Measurements from ENCODE around the gene ERP44. TPM values are rescaled to one million over a fixed set of nuclear protein-coding genes. Genes with fewer than 3 reads are reported as not detected.
"Not testable (repeated sequence)": the region's sequence is repeated elsewhere in the genome, so short reads cannot be mapped to it uniquely, and the experiment has no call there.

Gene ERP44
- total RNA-seq (2014; rRNA removed; shearing (Covaris generic); ENCODE audit: low replicate concordance) = 10.3 and 20.9 TPM in 2 replicates

DNA sequence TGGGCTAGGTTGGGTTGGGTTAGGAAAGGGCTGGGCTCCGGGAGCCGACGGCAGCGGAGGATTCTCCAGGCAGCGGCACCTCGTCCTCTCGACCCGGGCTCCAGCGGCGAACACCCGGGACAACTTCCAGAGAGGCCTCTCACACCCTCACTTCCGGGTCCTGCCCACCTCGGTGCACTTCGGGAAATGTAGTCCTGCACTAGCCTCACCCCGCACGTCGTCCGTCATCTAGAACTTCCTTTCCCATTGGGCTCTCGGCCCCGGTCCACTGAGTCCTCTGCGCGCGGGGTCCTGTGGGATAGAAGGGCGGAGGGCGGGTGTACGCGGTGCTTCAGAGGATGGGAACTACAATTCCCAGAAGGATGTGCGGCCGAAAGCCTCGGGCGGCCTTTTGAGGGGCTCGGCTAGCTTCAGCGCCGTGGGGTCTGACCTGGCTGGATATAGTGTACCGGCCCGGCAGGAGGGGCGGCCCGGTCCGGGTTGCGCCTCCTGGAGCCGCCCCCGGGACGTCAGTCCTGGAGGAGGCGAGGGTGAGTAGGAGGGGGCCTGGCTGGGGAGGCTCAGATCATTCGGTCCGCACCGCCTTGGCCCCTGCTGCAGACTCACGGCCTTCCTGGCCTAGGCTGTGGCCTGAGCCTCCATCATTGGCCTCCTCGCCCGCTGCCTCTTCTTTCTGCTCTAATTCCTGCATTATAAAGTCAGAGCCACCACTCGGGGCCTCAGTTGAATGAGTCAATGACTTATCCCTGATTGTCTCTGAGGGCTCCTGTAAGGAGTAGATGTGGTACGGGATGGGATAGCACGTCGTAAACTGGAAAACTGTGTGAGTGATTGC, at the start of gene ERP44, which contains the start of gene INVS:
ERP44 (minus strand) TSS at position 114 of the 835 bp plus-strand sequence. CDS start 160 bp downstream, outside the sequence.
INVS (plus strand) TSS at position 357 of the 835 bp plus-strand sequence. CDS start 5,279 bp downstream, outside the sequence.
- peaks cover 69% of the 10 kb centered on the region for H3K79me2 ChIP-seq (ENCODE audit: low read length)
- H4K20me1 ChIP-seq (ENCODE audit: insufficient read depth, low read depth, low read length) = peaks cover 31% of the 10 kb centered on the region
- peak within 1 kb of the TSS; percentile 93 for H3K4me3 ChIP-seq (ENCODE audit: low read length)
- H3K27me3 ChIP-seq (ENCODE audit: low read length) = no peaks in the 10 kb centered on the region
- peaks cover 9% of the 10 kb centered on the region for H3K36me3 ChIP-seq (ENCODE audit: insufficient read depth, low read length)
- H3K9me3 ChIP-seq (ENCODE audit: low read length) = no peaks in the 10 kb centered on the region
- DNase-seq = peak; percentile 100
- H3K4me1 ChIP-seq (ENCODE audit: low read length) = peaks cover 34% of the 10 kb centered on the region
- peak within 1 kb of the TSS; percentile 94 for H3K9ac ChIP-seq (ENCODE audit: low read length)
- no peaks in the 10 kb centered on the region for H3K9me2 ChIP-seq (replicated peaks; ENCODE audit: insufficient read depth, low read length)
- H3K4me2 ChIP-seq (ENCODE audit: low read depth, low read length, poor library complexity, severe bottlenecking) = peak within 1 kb of the TSS; percentile 99
- peak within 1 kb of the TSS; percentile 56 for H3K27ac ChIP-seq (ENCODE audit: low read length)
- peak within 1 kb of the TSS; percentile 79 for H2AFZ ChIP-seq (ENCODE audit: low read length)

DNA sequence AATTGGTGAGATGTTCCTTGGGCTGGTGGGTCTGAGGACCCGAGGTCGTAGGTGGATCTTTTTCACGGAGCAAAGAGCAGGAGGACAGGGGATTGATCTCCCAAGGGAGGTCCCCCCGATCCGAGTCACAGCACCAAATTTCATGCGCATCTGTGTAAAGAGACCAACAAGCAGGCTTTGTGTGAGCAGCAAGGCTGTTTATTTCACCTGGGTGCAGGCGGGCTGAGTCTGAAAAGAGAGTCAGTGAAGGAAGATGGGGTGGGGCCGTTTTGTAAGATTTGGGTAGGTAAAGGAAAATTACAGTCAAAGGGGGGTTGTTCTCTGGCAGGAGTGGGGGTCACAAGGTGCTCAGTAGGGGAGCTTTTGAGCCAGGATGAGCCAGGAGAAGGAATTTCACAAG, 47.2 kb upstream of the ERP44 start:
- not testable (repeated sequence) for H3K4me3 ChIP-seq (ENCODE audit: low read length); H3K27me3 ChIP-seq (ENCODE audit: low read length); H3K4me1 ChIP-seq (ENCODE audit: low read length); DNase-seq; H4K20me1 ChIP-seq (ENCODE audit: insufficient read depth, low read depth, low read length); H3K27ac ChIP-seq (ENCODE audit: low read length); H3K9me3 ChIP-seq (ENCODE audit: low read length); H3K9ac ChIP-seq (ENCODE audit: low read length); H3K4me2 ChIP-seq (ENCODE audit: low read depth, low read length, poor library complexity, severe bottlenecking); H2AFZ ChIP-seq (ENCODE audit: low read length); H3K36me3 ChIP-seq (ENCODE audit: insufficient read depth, low read length); H3K9me2 ChIP-seq (replicated peaks; ENCODE audit: insufficient read depth, low read length)
- 0 out of 2 replicates have a peak, but pooled peaks cover 11% of the 10 kb centered on the region for H3K79me2 ChIP-seq (ENCODE audit: low read length)

DNA sequence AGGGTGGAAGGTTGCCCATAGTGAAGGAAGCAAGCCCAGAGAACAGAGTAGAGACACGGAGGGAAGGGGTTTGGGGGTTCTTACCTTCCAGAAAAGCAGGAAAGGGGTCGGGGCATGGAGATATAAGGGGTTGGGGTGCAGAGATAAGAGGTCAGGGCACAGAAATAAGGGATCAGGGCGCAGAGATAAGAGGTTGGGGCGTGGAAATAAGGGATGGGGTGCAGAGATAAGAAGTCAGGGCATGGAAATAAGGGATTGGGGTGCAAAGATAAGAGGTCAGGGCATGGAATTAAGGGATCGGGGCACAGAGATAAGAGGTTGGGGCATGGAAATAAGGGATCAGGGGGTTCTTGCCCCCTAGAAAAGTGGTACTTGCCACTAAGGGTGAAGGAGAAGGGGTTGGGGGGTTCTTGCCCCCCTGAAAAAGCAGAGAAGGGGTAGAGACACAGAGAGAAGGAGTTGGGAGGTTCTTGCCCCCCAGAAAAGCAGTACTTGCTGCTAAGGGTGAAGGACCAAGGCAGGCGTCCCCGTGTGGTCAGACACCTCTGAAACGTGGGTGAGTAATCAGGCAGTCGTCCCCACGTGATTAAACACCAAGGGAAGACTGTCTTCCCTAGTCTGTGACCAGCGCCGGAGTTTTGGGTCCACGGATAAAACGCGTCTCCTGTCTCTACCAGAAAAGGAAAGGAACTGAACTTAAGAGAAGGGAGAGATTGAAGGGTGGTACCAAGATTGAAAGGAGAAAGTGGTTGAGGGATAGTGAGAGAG, 46.6 kb upstream of the ERP44 start:
- not testable (repeated sequence) for H3K4me2 ChIP-seq (ENCODE audit: low read depth, low read length, poor library complexity, severe bottlenecking); H3K4me3 ChIP-seq (ENCODE audit: low read length); H4K20me1 ChIP-seq (ENCODE audit: insufficient read depth, low read depth, low read length); H3K4me1 ChIP-seq (ENCODE audit: low read length); H3K9ac ChIP-seq (ENCODE audit: low read length); H3K27ac ChIP-seq (ENCODE audit: low read length); H3K9me2 ChIP-seq (replicated peaks; ENCODE audit: insufficient read depth, low read length); H2AFZ ChIP-seq (ENCODE audit: low read length); DNase-seq; H3K9me3 ChIP-seq (ENCODE audit: low read length); H3K27me3 ChIP-seq (ENCODE audit: low read length); H3K36me3 ChIP-seq (ENCODE audit: insufficient read depth, low read length)
- H3K79me2 ChIP-seq (ENCODE audit: low read length) = 0 out of 2 replicates have a peak, but pooled peaks cover 11% of the 10 kb centered on the region

DNA sequence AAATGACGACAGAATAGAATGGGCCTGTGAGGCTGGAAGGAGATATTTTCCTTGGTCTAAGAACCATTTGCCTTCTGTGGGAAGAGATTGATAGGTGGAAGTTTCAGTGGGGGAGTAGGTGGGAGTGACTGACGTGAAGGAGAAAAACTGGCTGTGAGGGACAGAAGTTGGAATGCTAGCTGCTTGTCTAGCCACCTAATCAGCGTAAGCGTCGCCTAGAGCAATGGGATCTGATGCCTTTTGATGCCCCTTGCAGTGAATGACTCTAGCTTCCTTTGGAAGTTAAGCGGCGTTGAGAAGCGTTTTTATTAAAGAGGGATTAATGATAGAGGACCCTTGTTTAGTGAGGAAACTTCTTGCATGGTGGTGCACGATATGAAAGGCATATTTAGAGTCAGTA, 43.1 kb upstream of the ERP44 start:
- H2AFZ ChIP-seq (ENCODE audit: low read length) = not testable (repeated sequence)

DNA sequence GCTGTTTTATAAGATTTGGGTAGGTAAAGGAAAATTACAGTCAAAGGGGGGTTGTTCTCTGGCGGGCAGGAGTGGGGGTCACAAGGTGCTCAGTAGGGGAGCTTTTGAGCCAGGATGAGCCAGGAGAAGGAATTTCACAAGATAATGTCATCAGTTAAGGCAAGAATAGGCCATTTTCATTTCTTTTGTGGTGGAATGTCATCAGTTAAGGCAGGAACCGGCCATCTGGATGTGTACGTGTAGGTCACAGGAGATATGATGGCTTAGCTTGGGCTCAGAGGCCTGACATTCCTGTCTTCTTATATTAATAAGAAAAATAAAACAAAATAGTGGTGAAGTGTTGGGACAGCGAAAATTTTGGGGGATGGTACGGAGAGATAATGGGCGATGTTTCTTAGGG, 41.5 kb upstream of the ERP44 start:
- DNase-seq; H2AFZ ChIP-seq (ENCODE audit: low read length): not testable (repeated sequence)

More for the DNA sequence above, 43.1 kb upstream of the ERP44 start:
- H3K9me2 ChIP-seq (replicated peaks; ENCODE audit: insufficient read depth, low read length); H3K9ac ChIP-seq (ENCODE audit: low read length); DNase-seq; H4K20me1 ChIP-seq (ENCODE audit: insufficient read depth, low read depth, low read length); H3K79me2 ChIP-seq (ENCODE audit: low read length); H3K27ac ChIP-seq (ENCODE audit: low read length); H3K27me3 ChIP-seq (ENCODE audit: low read length); H3K4me3 ChIP-seq (ENCODE audit: low read length); H3K9me3 ChIP-seq (ENCODE audit: low read length); H3K36me3 ChIP-seq (ENCODE audit: insufficient read depth, low read length); H3K4me2 ChIP-seq (ENCODE audit: low read depth, low read length, poor library complexity, severe bottlenecking); H3K4me1 ChIP-seq (ENCODE audit: low read length): not testable (repeated sequence)

DNA sequence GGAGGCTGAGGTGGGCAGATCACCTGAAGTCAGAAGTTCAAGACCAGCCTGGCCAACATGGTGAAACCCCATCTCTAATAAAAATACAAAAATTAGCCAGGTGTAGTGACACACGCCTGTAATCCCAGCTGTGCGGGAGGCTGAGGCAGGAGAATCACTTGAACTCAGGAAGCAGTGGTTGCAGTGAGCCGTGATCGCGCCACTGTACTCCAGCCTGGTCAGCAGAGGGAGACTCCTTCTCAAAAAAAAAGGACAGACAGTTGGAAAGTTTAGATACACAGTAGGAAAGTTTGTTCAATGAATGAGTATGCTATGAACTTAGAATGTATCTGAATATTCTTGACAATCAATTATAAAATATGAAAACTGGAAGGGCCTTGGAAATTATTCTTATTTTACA, 38.0 kb upstream of the ERP44 start:
- H2AFZ ChIP-seq (ENCODE audit: low read length) = not testable (repeated sequence)

More for the DNA sequence above, 41.5 kb upstream of the ERP44 start:
- H3K27ac ChIP-seq (ENCODE audit: low read length); H3K9me3 ChIP-seq (ENCODE audit: low read length); H3K4me2 ChIP-seq (ENCODE audit: low read depth, low read length, poor library complexity, severe bottlenecking); H3K79me2 ChIP-seq (ENCODE audit: low read length); H3K27me3 ChIP-seq (ENCODE audit: low read length); H3K36me3 ChIP-seq (ENCODE audit: insufficient read depth, low read length); H3K4me3 ChIP-seq (ENCODE audit: low read length); H4K20me1 ChIP-seq (ENCODE audit: insufficient read depth, low read depth, low read length); H3K9ac ChIP-seq (ENCODE audit: low read length); H3K9me2 ChIP-seq (replicated peaks; ENCODE audit: insufficient read depth, low read length); H3K4me1 ChIP-seq (ENCODE audit: low read length): not testable (repeated sequence)

DNA sequence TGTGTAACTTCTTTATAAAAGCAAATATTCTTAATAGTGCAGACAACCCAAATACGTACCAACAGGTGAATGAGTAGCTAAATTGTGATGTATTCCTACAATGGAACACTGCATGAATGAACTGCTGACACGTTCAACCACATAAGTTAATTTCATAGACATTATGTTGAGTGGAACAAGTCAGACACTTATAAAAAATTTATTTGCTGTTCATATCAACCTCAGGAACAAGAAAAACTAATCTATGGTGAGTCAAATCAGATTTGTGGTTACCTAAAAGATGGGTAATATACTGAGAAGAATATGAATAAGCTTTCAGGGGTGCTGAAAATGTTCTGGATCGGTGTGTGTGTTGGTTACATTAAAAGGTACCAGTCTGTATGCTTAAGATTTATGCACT, 35.9 kb upstream of the ERP44 start:
- H3K79me2 ChIP-seq (ENCODE audit: low read length) = peaks cover 18% of the 10 kb centered on the region
- H3K9me3 ChIP-seq (ENCODE audit: low read length) = no peaks in the 10 kb centered on the region
- 0 out of 2 replicates have a peak, but pooled peaks cover 4% of the 10 kb centered on the region for H3K36me3 ChIP-seq (ENCODE audit: insufficient read depth, low read length)
- H3K27me3 ChIP-seq (ENCODE audit: low read length) = no peaks in the 10 kb centered on the region
- 0 out of 2 replicates have a peak, but pooled peaks cover 4% of the 10 kb centered on the region for H3K9me2 ChIP-seq (replicated peaks; ENCODE audit: insufficient read depth, low read length)
- no peak overlapping the region for H3K27ac ChIP-seq (ENCODE audit: low read length)
- H2AFZ ChIP-seq (ENCODE audit: low read length) = no peak overlapping the region
- no peak for DNase-seq
- no peak overlapping the region for H3K9ac ChIP-seq (ENCODE audit: low read length)
- no peak overlapping the region for H3K4me3 ChIP-seq (ENCODE audit: low read length)
- H4K20me1 ChIP-seq (ENCODE audit: insufficient read depth, low read depth, low read length) = no peaks in the 10 kb centered on the region
- peaks cover 11% of the 10 kb centered on the region for H3K4me1 ChIP-seq (ENCODE audit: low read length)
- no peak overlapping the region for H3K4me2 ChIP-seq (ENCODE audit: low read depth, low read length, poor library complexity, severe bottlenecking)

More for the DNA sequence above, 38.0 kb upstream of the ERP44 start:
- not testable (repeated sequence) for H3K36me3 ChIP-seq (ENCODE audit: insufficient read depth, low read length); H3K27ac ChIP-seq (ENCODE audit: low read length); H3K9me3 ChIP-seq (ENCODE audit: low read length); DNase-seq; H3K4me1 ChIP-seq (ENCODE audit: low read length); H3K79me2 ChIP-seq (ENCODE audit: low read length); H3K4me3 ChIP-seq (ENCODE audit: low read length); H4K20me1 ChIP-seq (ENCODE audit: insufficient read depth, low read depth, low read length); H3K4me2 ChIP-seq (ENCODE audit: low read depth, low read length, poor library complexity, severe bottlenecking); H3K9me2 ChIP-seq (replicated peaks; ENCODE audit: insufficient read depth, low read length); H3K27me3 ChIP-seq (ENCODE audit: low read length); H3K9ac ChIP-seq (ENCODE audit: low read length)

DNA sequence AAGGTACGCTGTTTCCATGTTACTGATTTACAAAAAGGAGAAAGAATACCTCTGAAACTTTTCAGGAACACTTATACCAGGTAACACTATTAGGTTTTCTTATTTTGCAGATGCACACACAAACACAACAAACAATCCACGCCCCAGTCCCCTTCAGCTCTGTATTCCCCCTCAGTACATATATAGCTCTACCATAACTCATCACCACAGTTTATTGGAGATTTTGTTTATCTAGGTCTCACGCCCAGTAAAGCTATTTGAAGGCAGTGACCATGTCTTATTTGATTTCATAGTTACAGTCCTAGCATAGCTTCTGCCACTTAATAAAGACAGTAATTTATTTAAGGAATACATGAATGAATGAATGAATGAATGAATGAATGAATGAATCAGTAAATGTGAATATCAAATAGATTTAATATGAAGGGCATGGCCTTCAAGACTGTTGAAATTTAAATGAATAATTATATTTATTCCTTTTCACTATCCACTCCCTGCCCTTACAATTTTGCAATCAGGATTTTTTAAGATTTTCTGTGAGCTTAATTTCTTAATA, 33.2 kb upstream of the ERP44 start:
- Histone ChIP-seq H3K4me2 (ENCODE audit: low read depth, low read length, poor library complexity, severe bottlenecking) (no peak overlapping the region), H3K4me1 (ENCODE audit: low read length) (peaks cover 11% of the 10 kb centered on the region), H3K9ac (ENCODE audit: low read length) (no peak overlapping the region), H3K9me2 (replicated peaks; ENCODE audit: insufficient read depth, low read length) (0 out of 2 replicates have a peak, but pooled peaks cover 4% of the 10 kb centered on the region), H3K36me3 (ENCODE audit: insufficient read depth, low read length) (0 out of 2 replicates have a peak, but pooled peaks cover 7% of the 10 kb centered on the region), H3K4me3 (ENCODE audit: low read length) (no peak overlapping the region), H3K79me2 (ENCODE audit: low read length) (peaks cover 20% of the 10 kb centered on the region), H3K27ac (ENCODE audit: low read length) (no peak overlapping the region), H2AFZ (ENCODE audit: low read length) (no peak overlapping the region), H4K20me1 (ENCODE audit: insufficient read depth, low read depth, low read length) (no peaks in the 10 kb centered on the region), H3K9me3 (ENCODE audit: low read length) (no peaks in the 10 kb centered on the region), H3K27me3 (ENCODE audit: low read length) (no peaks in the 10 kb centered on the region)
- no peak for DNase-seq
